IPS-20b (cell line): ENCODE data around the gene MICAL3.

Experiments
- H3K27ac ChIP-seq: one replicate; pipeline ENCODE4 v1.5.1; 2013; ENCODE audit warnings: low read length
- H3K27me3 ChIP-seq: 2 replicates; pipeline ENCODE4 v1.6.1; 2013; ENCODE audit warnings: mild to moderate bottlenecking, low read length, inconsistent platforms; ENCODE audit not compliant: insufficient read depth
- H3K36me3 ChIP-seq: 2 replicates; pipeline ENCODE4 v1.6.1; 2013; ENCODE audit warnings: low read depth, mild to moderate bottlenecking, inconsistent platforms, low read length, moderate library complexity; ENCODE audit not compliant: insufficient read depth
- H3K4me1 ChIP-seq: 2 replicates; pipeline ENCODE4 v1.6.1; 2013; ENCODE audit warnings: mild to moderate bottlenecking, control low read depth, inconsistent platforms, low read length, moderate library complexity; ENCODE audit not compliant: insufficient read depth
- H3K4me3 ChIP-seq: 2 replicates; pipeline ENCODE4 v1.5.1; 2013; ENCODE audit warnings: mild to moderate bottlenecking, low read length, inconsistent platforms
- H3K9ac ChIP-seq: 2 replicates; pipeline ENCODE4 v1.6.1; 2013; ENCODE audit warnings: low read depth, mild to moderate bottlenecking, inconsistent platforms, low read length, moderate library complexity
- H3K9me3 ChIP-seq: 2 replicates; pipeline ENCODE4 v1.6.1; 2013; ENCODE audit warnings: mild to moderate bottlenecking, low read depth, low read length, inconsistent platforms; ENCODE audit not compliant: insufficient read depth

Gene MICAL3

GRCh38 chr22:17828502-17829080 lies 195.8 kb downstream of the MICAL3 start:
- no peaks in the 10 kb centered on the region for H3K27me3 ChIP-seq
- no peak overlapping the region for H3K27ac ChIP-seq
- no peak overlapping the region for H3K9ac ChIP-seq
- no peaks in the 10 kb centered on the region for H3K36me3 ChIP-seq
- 0 out of 2 replicates have a peak, but pooled peaks cover 3% of the 10 kb centered on the region for H3K4me1 ChIP-seq
- H3K9me3 ChIP-seq: no peaks in the 10 kb centered on the region
- H3K4me3 ChIP-seq: no peak overlapping the region

DNA sequence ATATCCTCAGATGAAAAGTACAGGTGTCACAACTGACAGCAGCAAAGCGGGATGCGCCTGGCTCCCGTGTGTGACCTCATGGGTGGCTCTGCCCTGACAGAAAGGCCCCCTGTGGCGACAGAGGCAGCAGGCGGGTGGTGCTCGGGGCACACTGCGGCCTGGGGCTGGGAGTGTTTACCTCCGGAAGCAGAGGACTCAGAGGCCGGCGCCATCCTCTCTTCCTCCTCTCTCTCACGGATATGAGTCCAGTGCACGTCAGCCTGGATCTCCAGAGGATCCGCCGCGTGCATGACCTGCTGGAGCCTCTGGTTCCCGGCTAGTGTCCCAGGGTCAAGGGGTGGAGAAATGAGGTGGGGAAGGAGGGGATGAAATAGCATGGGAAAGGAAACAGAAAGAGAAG lies 196.9 kb downstream of the MICAL3 start:
- Histone ChIP-seq H3K27ac (no peak overlapping the region), H3K4me1 (0 out of 2 replicates have a peak, but pooled peaks cover 3% of the 10 kb centered on the region), H3K9me3 (no peaks in the 10 kb centered on the region), H3K36me3 (no peaks in the 10 kb centered on the region), H3K4me3 (no peak overlapping the region), H3K9ac (no peak overlapping the region), H3K27me3 (no peaks in the 10 kb centered on the region)

- Histone ChIP-seq H3K9ac (no peak overlapping the region), H3K4me3 (no peak overlapping the region), H3K4me1 (0 out of 2 replicates have a peak, but pooled peaks cover 3% of the 10 kb centered on the region), H3K36me3 (peaks cover 4% of the 10 kb centered on the region; the same call in 1 of the 2 replicates), H3K9me3 (no peaks in the 10 kb centered on the region), H3K27me3 (no peaks in the 10 kb centered on the region), H3K27ac (no peak overlapping the region)
Observed at GRCh38 chr22:17825876-17826550, 198.3 kb downstream of the MICAL3 start.

DNA sequence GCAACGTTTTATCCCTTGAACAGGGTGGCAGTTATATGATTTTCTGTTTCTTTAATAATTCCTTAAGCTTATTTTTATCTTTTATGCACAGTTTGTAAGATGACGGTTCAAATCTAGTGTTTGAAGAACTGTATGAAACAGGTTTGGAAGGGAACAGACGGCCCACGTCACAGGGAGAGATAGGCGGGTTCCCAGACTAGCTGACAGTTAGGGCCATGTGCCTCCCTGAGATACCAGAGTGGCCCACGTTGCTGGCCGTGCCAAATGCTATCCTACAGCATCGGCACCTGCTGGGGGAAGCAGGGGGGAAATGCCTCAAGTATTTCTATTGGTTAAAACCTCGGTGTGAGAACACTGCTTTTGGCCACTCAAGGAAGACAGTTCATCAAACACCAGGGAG lies 199.9 kb downstream of the MICAL3 start:
- Histone ChIP-seq H3K36me3 (peaks cover 5% of the 10 kb centered on the region; the same call in 1 of the 2 replicates), H3K4me3 (no peak overlapping the region), H3K9ac (no peak overlapping the region), H3K4me1 (0 out of 2 replicates have a peak, but pooled peaks cover 1% of the 10 kb centered on the region), H3K27ac (no peak overlapping the region), H3K9me3 (no peaks in the 10 kb centered on the region), H3K27me3 (no peaks in the 10 kb centered on the region)

- H3K4me1 ChIP-seq: no peaks in the 10 kb centered on the region
- no peaks in the 10 kb centered on the region for H3K9me3 ChIP-seq
- no peak overlapping the region for H3K27ac ChIP-seq
- no peaks in the 10 kb centered on the region for H3K27me3 ChIP-seq
- H3K36me3 ChIP-seq: peaks cover 5% of the 10 kb centered on the region; the same call in 1 of the 2 replicates
- H3K4me3 ChIP-seq: no peak overlapping the region
- no peak overlapping the region for H3K9ac ChIP-seq
Observed at GRCh38 chr22:17823964-17824363, 200.4 kb downstream of the MICAL3 start.

- no peak overlapping the region for H3K9ac ChIP-seq
- no peaks in the 10 kb centered on the region for H3K4me1 ChIP-seq
- no peak overlapping the region for H3K4me3 ChIP-seq
- H3K36me3 ChIP-seq: peaks cover 5% of the 10 kb centered on the region; the same call in 1 of the 2 replicates
- no peaks in the 10 kb centered on the region for H3K27me3 ChIP-seq
- H3K27ac ChIP-seq: no peak overlapping the region
- no peaks in the 10 kb centered on the region for H3K9me3 ChIP-seq
Observed at GRCh38 chr22:17823226-17823625, 201.1 kb downstream of the MICAL3 start.

DNA sequence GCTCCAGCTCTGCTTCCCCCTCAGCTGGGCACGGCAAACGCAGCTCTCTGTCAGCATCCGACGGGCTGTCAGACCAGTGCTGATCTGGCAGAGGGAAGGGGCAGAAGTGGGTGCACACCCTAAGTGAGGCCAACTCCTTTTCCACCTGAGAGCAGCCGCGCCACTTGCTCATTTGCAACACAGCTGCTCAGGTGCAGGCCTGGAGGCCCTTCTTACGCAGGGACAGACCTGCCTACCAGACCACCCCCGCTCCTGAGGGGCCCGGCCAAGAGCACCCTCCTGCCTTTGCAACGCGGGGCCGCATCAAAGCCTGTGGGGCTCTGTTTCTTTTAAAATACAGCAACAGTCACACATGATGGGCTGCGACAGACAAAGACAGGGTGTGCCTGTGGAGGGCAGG lies 202.3 kb downstream of the MICAL3 start:
- Histone ChIP-seq H3K9ac (no peak overlapping the region), H3K4me3 (no peak overlapping the region), H3K36me3 (peaks cover 5% of the 10 kb centered on the region; the same call in 1 of the 2 replicates)

GRCh38 chr22:17820879-17821439 lies 203.4 kb downstream of the MICAL3 start:
- H3K9me3 ChIP-seq: no peaks in the 10 kb centered on the region
- H3K4me1 ChIP-seq: no peaks in the 10 kb centered on the region
- peaks cover 5% of the 10 kb centered on the region; the same call in 1 of the 2 replicates for H3K36me3 ChIP-seq
- H3K9ac ChIP-seq: no peak overlapping the region
- H3K4me3 ChIP-seq: no peak overlapping the region
- H3K27me3 ChIP-seq: no peaks in the 10 kb centered on the region
- H3K27ac ChIP-seq: no peak overlapping the region

More for the DNA sequence above, 202.3 kb downstream of the MICAL3 start:
- Histone ChIP-seq H3K27me3 (no peaks in the 10 kb centered on the region), H3K4me1 (no peaks in the 10 kb centered on the region), H3K27ac (no peak overlapping the region), H3K9me3 (no peaks in the 10 kb centered on the region)

- Histone ChIP-seq H3K27me3 (no peaks in the 10 kb centered on the region), H3K4me1 (no peaks in the 10 kb centered on the region), H3K36me3 (peaks cover 5% of the 10 kb centered on the region; the same call in 1 of the 2 replicates), H3K9ac (no peak overlapping the region), H3K9me3 (no peaks in the 10 kb centered on the region), H3K27ac (no peak overlapping the region), H3K4me3 (no peak overlapping the region)
Observed at GRCh38 chr22:17818649-17819048, 205.7 kb downstream of the MICAL3 start.

DNA sequence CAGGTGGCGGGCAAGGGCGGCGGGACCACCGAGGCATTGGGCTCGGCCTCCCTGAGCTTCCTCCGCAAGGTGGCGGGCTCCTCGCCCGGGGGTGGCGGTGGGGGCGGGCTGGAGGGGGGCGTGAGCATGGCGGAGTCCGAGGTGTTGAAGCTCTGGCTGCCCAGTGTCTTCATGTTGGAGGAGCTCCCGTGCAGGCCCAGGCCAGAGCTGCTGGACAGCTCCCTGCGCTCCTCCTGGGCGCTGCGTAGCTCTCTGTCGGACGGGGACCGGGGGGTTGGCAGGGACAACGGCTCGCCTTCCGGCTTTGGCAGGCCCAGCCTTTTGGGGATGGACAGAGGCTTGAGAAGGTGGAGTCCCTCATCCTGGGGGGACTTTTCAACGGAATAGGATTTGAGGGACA lies 206.2 kb downstream of the MICAL3 start:
- H3K27me3 ChIP-seq: no peaks in the 10 kb centered on the region
- no peak overlapping the region for H3K4me3 ChIP-seq
- peaks cover 5% of the 10 kb centered on the region; the same call in 1 of the 2 replicates for H3K36me3 ChIP-seq

GRCh38 chr22:17817511-17818065 lies 206.8 kb downstream of the MICAL3 start:
- peaks cover 5% of the 10 kb centered on the region; the same call in 1 of the 2 replicates for H3K36me3 ChIP-seq
- no peaks in the 10 kb centered on the region for H3K4me1 ChIP-seq

More for the DNA sequence above, 206.2 kb downstream of the MICAL3 start:
- Histone ChIP-seq H3K4me1 (no peaks in the 10 kb centered on the region), H3K9me3 (no peaks in the 10 kb centered on the region), H3K27ac (no peak overlapping the region), H3K9ac (no peak overlapping the region)

More at GRCh38 chr22:17817511-17818065, 206.8 kb downstream of the MICAL3 start:
- Histone ChIP-seq H3K9me3 (no peaks in the 10 kb centered on the region), H3K9ac (no peak overlapping the region), H3K4me3 (no peak overlapping the region), H3K27me3 (no peaks in the 10 kb centered on the region), H3K27ac (no peak overlapping the region)
